Measurements from ENCODE around the gene PPP3R2.

- TF ChIP-seq CTCF (IDR thresholded peaks at IDR 0.05) (no peak), ZFX (IDR thresholded peaks at IDR 0.05; ENCODE audit: borderline replicate concordance) (no peak)
Observed at GRCh38 chr9:101629636-101630035, 34.9 kb upstream of the PPP3R2 start.
